Fibroblast of mammary gland (primary cell): ENCODE results near the gene MAGI3.

ENCODE experiments used
- DNase-seq: peaks from one replicate; pipeline ENCODE4 v3.0.0-alpha.2; 2010; ENCODE audit warnings: low read depth
- H3K4me3 ChIP-seq: 2 replicates; pipeline ENCODE4 v1.5.1; 2011; ENCODE audit warnings: low read depth, mild to moderate bottlenecking, low read length, moderate library complexity; ENCODE audit not compliant: control insufficient read depth
- TF ChIP-seq, protein P1 (sequence below): conservative IDR thresholded peaks from 2 replicates; pipeline ENCODE4 v1.5.1; 2011; ENCODE audit warnings: low read depth, low read length, inconsistent platforms; ENCODE audit not compliant: control insufficient read depth, insufficient read depth

Gene MAGI3

DNA sequence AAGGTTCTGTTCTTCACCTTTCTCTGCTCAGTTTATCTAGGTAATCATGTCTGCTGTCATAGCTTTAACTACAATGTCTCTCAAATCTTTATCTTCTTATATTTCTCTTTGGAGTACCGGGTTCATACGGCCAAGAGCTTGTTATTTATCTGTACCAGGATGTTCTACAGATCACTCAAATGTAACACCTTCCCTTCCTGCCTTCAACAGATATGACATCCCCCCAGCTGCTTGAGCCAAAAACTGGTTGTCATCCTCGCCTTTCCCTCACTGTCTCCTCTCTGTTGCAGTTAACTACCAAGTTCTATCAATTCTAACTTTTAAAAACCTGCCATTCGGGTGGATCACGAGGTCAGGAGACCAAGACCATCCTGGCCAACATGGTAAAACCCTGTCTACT is 220.1 kb downstream of the MAGI3 start:
- DNase-seq, result no peak
- TF ChIP-seq, protein P1, sequence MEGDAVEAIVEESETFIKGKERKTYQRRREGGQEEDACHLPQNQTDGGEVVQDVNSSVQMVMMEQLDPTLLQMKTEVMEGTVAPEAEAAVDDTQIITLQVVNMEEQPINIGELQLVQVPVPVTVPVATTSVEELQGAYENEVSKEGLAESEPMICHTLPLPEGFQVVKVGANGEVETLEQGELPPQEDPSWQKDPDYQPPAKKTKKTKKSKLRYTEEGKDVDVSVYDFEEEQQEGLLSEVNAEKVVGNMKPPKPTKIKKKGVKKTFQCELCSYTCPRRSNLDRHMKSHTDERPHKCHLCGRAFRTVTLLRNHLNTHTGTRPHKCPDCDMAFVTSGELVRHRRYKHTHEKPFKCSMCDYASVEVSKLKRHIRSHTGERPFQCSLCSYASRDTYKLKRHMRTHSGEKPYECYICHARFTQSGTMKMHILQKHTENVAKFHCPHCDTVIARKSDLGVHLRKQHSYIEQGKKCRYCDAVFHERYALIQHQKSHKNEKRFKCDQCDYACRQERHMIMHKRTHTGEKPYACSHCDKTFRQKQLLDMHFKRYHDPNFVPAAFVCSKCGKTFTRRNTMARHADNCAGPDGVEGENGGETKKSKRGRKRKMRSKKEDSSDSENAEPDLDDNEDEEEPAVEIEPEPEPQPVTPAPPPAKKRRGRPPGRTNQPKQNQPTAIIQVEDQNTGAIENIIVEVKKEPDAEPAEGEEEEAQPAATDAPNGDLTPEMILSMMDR, result no peak
- H3K4me3 ChIP-seq, result no peak overlapping the region

DNA sequence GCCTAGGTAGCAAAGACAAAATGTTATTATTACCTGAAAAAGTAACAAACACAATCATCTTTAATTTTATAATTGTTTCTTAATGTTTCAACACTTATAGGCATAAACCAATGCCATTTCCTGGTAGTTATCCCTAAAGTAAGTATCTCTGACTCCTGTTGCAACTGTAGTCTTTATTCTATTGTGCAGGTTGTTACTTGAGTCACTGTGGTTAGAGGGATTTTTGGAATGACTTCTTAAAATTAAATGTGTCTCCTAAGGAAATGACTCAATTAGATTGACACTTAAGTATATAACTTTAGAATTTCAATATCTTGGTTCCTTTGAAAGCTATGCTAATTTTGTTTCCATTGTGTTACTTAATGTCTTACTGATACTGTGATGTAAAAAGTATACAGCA is 225.1 kb downstream of the MAGI3 start:
- TF ChIP-seq, protein P1, result no peak
- peak; percentile 49 for DNase-seq
- H3K4me3 ChIP-seq, result no peak overlapping the region

DNA sequence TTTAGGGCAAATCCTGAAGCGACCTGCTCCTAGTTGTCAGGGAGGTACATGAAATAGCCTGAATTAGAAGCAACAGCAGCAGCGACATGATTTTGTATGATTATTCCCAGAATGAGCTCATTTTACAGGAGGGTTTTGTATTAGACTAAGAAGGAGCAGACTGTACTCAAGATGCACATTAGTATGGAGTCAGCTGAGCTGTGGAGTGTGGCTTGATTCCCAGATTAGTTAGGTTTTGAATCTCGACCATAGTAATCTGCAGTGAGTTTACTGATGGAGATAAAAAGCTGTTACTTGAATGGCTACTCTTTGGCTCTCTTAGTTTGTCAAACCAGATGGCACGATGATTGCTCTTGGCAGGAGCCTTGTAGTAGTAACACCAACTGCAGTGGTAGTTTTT is 225.8 kb downstream of the MAGI3 start:
- DNase-seq, result peak; percentile 35
- H3K4me3 ChIP-seq, result no peak overlapping the region
- TF ChIP-seq, protein P1, result no peak

DNA sequence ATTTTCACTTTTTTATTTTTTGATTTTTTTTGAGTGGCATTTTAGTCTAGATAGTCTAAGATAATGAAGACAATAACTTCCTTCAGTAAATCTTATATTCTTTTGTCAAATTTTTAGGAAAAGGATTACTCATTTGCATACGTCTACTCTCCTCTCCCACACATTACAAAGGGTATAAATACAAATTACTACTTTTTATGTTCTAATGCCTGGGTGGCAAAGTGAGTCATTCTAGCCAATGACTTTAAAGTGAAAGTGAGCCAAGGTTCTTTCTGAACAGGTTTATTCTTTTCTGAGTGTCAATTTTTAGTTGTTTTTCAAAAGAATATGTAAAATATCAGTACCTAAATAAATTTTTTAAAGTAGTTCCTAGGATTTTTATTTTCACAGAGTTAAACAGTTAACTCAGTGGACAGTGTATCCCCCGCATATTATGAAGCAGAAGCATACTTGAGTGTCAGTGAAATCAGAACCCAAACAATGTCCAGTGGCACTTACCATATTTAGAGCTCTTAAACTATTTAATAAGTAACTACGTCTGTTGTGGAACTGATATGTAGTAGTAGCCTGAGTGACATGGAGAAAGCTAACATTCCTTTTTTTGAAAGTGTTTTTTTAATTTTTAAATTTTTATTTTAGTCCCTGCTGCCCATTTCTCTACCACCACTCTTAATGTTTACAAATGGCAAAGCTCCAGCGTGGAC is 227.3 kb downstream of the MAGI3 start:
- peak; percentile 50 for DNase-seq
- TF ChIP-seq, protein P1, result no peak
- H3K4me3 ChIP-seq, result no peak overlapping the region

DNA sequence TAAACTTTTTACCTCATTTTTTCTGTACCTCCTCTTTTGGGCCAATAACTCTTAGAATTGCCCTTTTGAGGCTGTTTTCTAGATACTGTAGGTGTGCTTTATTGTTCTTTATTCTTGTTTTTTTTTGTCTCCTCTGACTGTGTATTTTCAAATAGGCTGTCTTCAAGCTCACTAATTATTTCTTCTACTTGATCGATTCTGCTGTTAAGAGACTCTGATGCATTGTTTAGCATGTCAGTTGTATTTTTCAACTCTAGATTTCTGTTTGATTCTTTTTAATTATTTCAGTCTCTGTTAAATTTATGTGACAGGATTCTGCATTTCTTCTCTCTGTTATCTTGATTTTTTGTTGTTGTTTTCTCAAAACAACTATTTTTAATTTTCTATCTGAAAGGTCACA is 238.7 kb downstream of the MAGI3 start:
- TF ChIP-seq, protein P1, result no peak
- DNase-seq, result no peak
- H3K4me3 ChIP-seq, result no peak overlapping the region

DNA sequence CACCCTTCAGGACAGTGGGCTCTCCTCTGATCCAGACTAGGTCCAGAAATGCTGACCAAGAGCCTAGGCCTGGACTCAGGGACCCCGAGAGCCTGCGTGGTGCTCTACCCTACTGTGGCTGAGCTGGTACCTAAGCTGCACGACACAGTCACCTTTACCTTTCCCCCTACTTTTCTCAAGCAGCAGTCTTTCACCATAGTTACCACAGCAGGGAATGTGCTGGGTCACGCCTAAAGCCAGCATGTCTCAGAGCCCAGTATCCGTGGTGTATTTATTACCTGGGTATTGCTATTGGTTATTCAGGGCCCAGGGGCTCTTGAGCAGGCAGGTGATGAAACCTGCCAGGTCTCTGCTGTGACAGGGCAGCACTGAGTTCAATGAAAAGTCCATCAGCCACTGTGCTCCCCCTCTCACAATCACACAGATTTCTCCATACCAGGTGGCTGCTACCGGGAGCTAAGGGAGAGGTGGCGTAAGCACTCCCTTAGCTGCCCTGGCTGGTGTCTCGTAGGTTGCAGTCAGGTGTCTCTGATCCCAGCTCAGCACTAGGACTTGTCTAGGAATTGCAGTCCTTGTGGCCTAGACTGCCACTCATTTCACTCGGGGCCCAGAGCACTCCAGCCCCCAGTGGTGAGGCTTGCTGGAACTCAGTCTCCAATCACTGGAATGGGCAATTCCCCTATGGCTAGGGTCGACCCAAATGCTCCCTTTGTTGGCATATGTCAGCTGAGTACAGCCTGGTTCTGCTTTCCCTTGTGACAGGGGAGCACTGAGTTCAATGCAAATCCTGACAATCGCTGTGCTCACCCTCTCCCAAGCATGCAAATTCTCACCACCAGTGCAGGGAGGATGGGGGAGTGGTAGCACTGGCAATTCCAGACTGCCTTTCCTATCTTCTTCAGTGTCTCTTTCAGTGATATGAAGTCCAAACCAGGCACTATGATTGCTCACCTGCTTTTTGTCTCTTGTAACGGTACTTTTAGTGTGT is 240.3 kb downstream of the MAGI3 start:
- TF ChIP-seq, protein P1, result no peak
- H3K4me3 ChIP-seq, result no peak overlapping the region
- no peak for DNase-seq
